ENCODE measurements around the gene IDH3G.

Gene IDH3G

DNA sequence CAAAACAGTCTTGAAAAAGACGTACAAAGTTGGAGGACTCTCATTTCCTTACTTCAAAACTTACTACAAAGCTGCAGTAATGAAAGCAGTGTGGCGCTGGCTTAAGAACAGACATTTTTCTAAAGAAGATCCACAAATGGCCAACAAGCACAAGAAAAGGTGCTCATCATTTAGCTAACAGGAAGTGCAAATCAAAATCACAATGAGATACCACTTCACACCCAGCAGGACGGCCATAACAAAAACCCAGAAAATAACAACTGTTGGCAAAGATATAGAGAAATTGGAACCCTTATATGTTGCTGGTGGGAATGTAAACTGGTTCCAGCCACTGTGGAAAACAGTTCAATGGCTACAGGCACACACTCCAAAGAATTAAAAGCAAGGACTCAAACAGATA lies 32.8 kb upstream of the IDH3G start:
- TF ChIP-seq, protein P1, sequence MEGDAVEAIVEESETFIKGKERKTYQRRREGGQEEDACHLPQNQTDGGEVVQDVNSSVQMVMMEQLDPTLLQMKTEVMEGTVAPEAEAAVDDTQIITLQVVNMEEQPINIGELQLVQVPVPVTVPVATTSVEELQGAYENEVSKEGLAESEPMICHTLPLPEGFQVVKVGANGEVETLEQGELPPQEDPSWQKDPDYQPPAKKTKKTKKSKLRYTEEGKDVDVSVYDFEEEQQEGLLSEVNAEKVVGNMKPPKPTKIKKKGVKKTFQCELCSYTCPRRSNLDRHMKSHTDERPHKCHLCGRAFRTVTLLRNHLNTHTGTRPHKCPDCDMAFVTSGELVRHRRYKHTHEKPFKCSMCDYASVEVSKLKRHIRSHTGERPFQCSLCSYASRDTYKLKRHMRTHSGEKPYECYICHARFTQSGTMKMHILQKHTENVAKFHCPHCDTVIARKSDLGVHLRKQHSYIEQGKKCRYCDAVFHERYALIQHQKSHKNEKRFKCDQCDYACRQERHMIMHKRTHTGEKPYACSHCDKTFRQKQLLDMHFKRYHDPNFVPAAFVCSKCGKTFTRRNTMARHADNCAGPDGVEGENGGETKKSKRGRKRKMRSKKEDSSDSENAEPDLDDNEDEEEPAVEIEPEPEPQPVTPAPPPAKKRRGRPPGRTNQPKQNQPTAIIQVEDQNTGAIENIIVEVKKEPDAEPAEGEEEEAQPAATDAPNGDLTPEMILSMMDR (IDR thresholded peaks at IDR 0.05; ENCODE audit: insufficient read depth, low read length, poor library complexity, severe bottlenecking), result no peak
- no peaks in the 10 kb centered on the region for H3K36me3 ChIP-seq (ENCODE audit: control insufficient read depth, insufficient read depth, low read length)
- H3K27me3 ChIP-seq (replicated peaks; ENCODE audit: control insufficient read depth, insufficient read depth, low read length), result no peaks in the 10 kb centered on the region; the same call in 1 of the 2 replicates
- no peak for DNase-seq (ENCODE audit: extremely low read depth, insufficient read length)
- no peak overlapping the region for H3K4me3 ChIP-seq (replicated peaks; ENCODE audit: low read depth, low read length)

DNA sequence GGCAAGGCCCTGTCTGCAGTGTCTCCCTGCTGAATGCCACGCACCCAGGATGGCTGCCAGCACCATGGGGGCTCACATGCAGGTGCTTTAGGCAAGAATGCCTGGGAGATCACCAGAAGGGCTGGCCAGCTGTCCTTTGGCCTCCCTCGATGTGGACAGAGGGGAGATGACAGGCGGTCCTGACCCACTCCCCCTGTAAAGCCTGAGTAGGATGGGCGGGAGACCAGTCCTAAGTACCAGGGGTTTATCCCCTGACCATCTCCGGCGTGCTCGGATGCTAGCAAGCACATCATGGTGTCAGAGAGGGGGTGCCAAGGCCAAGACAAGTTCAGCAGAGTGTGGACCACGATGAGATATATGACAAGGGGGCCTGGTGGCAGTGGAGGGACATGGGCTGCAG lies 30.9 kb upstream of the IDH3G start:
- H3K27me3 ChIP-seq (replicated peaks; ENCODE audit: control insufficient read depth, insufficient read depth, low read length), result no peaks in the 10 kb centered on the region; the same call in 1 of the 2 replicates

DNA sequence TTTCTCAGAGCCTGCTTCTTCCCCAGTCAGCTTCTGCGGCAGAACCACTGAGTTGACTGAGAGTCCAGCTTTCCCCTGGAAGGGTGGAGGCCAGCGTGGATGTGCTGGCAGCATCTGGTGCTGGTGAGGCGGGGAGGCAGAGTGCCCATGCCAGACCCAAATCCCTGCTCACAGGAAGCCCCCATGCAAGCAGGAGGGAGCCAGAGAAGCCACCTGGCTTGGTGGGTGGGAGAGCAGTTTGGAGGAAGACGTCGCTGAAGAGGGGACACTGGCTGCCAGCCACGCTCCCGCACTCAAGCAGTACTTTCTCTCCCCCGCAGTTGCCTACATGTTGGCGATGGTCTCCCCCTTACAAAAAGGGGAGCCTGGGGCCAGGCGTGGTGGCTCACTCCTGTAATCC lies 30.2 kb upstream of the IDH3G start:
- no peaks in the 10 kb centered on the region for H3K36me3 ChIP-seq (ENCODE audit: control insufficient read depth, insufficient read depth, low read length)
- H3K27me3 ChIP-seq (replicated peaks; ENCODE audit: control insufficient read depth, insufficient read depth, low read length), result no peaks in the 10 kb centered on the region; the same call in 1 of the 2 replicates
- no peak for DNase-seq (ENCODE audit: extremely low read depth, insufficient read length)
- no peak overlapping the region for H3K4me3 ChIP-seq (replicated peaks; ENCODE audit: low read depth, low read length)
- TF ChIP-seq, protein P1 (IDR thresholded peaks at IDR 0.05; ENCODE audit: insufficient read depth, low read length, poor library complexity, severe bottlenecking), result no peak

More for the DNA sequence above, 30.9 kb upstream of the IDH3G start:
- Histone ChIP-seq H3K4me3 (replicated peaks; ENCODE audit: low read depth, low read length) (no peak overlapping the region), H3K36me3 (ENCODE audit: control insufficient read depth, insufficient read depth, low read length) (no peaks in the 10 kb centered on the region)
- DNase-seq (ENCODE audit: extremely low read depth, insufficient read length), result no peak
- TF ChIP-seq, protein P1 (IDR thresholded peaks at IDR 0.05; ENCODE audit: insufficient read depth, low read length, poor library complexity, severe bottlenecking), result no peak

DNA sequence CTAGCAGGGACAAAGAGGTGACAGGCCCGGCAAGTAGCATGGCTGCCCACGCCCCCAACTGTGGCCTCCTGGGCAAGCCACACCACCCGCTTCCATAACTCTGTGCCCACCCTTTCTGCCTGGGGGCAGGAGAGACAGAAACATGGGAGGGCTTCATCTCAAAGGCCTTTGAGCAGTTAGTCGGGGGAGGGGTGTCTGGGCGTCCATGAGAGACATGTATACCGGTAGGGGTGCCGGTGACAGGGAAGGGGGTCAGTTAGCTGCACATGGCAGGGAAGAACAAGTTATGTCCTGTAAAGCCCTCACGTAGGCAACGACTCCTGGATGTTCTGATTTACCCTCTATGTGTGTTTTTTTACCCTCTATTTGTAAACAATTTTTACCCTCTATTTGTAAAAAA lies 26.9 kb upstream of the IDH3G start:
- H3K36me3 ChIP-seq (ENCODE audit: control insufficient read depth, insufficient read depth, low read length), result no peaks in the 10 kb centered on the region
- H3K4me3 ChIP-seq (replicated peaks; ENCODE audit: low read depth, low read length), result no peak overlapping the region
- H3K27me3 ChIP-seq (replicated peaks; ENCODE audit: control insufficient read depth, insufficient read depth, low read length), result no peaks in the 10 kb centered on the region; the same call in 1 of the 2 replicates
- no peak for DNase-seq (ENCODE audit: extremely low read depth, insufficient read length)
- TF ChIP-seq, protein P1 (IDR thresholded peaks at IDR 0.05; ENCODE audit: insufficient read depth, low read length, poor library complexity, severe bottlenecking), result no peak

DNA sequence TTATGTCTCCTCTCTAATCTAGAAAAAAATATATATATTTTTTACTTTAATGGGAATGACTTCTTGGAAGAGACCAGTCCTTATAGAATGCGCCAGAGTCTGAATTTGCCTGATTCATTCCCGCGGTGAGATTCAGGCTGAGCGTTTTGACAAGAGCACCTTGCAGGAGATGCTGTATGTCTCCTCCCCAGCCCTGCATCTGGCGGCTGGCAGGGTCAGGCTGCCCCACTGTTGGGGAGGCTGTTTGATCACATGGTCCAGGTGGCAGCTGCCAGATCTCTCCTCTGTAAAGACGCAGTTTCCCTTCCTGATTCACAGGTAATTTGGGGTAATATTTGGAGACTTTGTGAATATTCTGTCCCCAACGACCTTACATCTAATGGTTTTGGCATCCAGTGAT lies 26.4 kb upstream of the IDH3G start:
- Histone ChIP-seq H3K36me3 (ENCODE audit: control insufficient read depth, insufficient read depth, low read length) (no peaks in the 10 kb centered on the region), H3K4me3 (replicated peaks; ENCODE audit: low read depth, low read length) (no peak overlapping the region), H3K27me3 (replicated peaks; ENCODE audit: control insufficient read depth, insufficient read depth, low read length) (no peaks in the 10 kb centered on the region; the same call in 1 of the 2 replicates)
- TF ChIP-seq, protein P1 (IDR thresholded peaks at IDR 0.05; ENCODE audit: insufficient read depth, low read length, poor library complexity, severe bottlenecking), result no peak
- DNase-seq (ENCODE audit: extremely low read depth, insufficient read length), result no peak

Measured in GM06990 (cell line).